Loucy (cell line): Measurements from ENCODE around the gene FHAD1.

ENCODE experiments used
- H2AFZ ChIP-seq: fragments of 200-600 bp; sonication (generic); 2 replicates; pipeline ENCODE4 v1.6.0; 2016; ENCODE audit warnings: antibody characterized with exemption, mild to moderate bottlenecking, low read length, moderate library complexity
- H3F3A ChIP-seq: fragments of 200-600 bp; 2 replicates; pipeline ENCODE4 v1.6.0; 2016; ENCODE audit warnings: antibody characterized with exemption, low read depth, mild to moderate bottlenecking
- H3K27me3 ChIP-seq: fragments of 200-600 bp; sonication (generic); 2 replicates; pipeline ENCODE4 v1.6.1; 2014; ENCODE audit warnings: low read length, mild to moderate bottlenecking; ENCODE audit not compliant: insufficient read depth, poor library complexity, severe bottlenecking
- H3K36me3 ChIP-seq: fragments of 200-600 bp; sonication (generic); 2 replicates; pipeline ENCODE4 v1.6.1; 2016; ENCODE audit warnings: low read length; ENCODE audit not compliant: insufficient read depth
- H3K4me1 ChIP-seq: fragments of 200-600 bp; sonication (generic); 2 replicates; pipeline ENCODE4 v1.5.1; 2014; ENCODE audit warnings: low read length, mild to moderate bottlenecking; ENCODE audit not compliant: insufficient read depth, poor library complexity, severe bottlenecking
- H3K4me2 ChIP-seq: fragments of 200-600 bp; sonication (generic); 2 replicates; pipeline ENCODE4 v1.6.0; 2014; ENCODE audit warnings: antibody characterized with exemption, low read length, low read depth, mild to moderate bottlenecking; ENCODE audit not compliant: poor library complexity, severe bottlenecking
- H3K4me3 ChIP-seq: fragments of 200-600 bp; sonication (generic); 2 replicates; pipeline ENCODE4 v1.5.1; 2014; ENCODE audit warnings: low read length, mild to moderate bottlenecking, mixed read lengths; ENCODE audit not compliant: poor library complexity, severe bottlenecking
- H3K79me2 ChIP-seq: fragments of 200-600 bp; sonication (generic); 2 replicates; pipeline ENCODE4 v1.6.1; 2014; ENCODE audit warnings: low read length; ENCODE audit not compliant: insufficient read depth
- H3K9ac ChIP-seq: fragments of 200-600 bp; sonication (generic); 2 replicates; pipeline ENCODE4 v1.6.0; 2014; ENCODE audit warnings: mild to moderate bottlenecking, low read depth, low read length, moderate library complexity; ENCODE audit not compliant: poor library complexity, severe bottlenecking
- H3K9me2 ChIP-seq: fragments of 200-600 bp; sonication (generic); replicated peaks from 2 replicates; pipeline ENCODE4 v1.6.1; 2016; ENCODE audit warnings: low read depth, low read length, mixed read lengths
- H3K9me3 ChIP-seq: fragments of 200-600 bp; sonication (generic); 2 replicates; pipeline ENCODE4 v1.6.1; 2014; ENCODE audit warnings: mild to moderate bottlenecking, antibody characterized with exemption, low read length, low read depth; ENCODE audit not compliant: insufficient read depth
- H4K20me1 ChIP-seq: fragments of 200-600 bp; sonication (generic); 2 replicates; pipeline ENCODE4 v1.6.0; 2014; ENCODE audit warnings: antibody characterized with exemption, low read length, mild to moderate bottlenecking; ENCODE audit not compliant: insufficient read depth, poor library complexity, severe bottlenecking
- EZH2phosphoT487 ChIP-seq: fragments of 200-600 bp; IDR thresholded peaks from 2 replicates; pipeline ENCODE4 v1.6.1; 2018; ENCODE audit warnings: antibody characterized with exemption, mild to moderate bottlenecking, moderate library complexity, borderline replicate concordance
- TF ChIP-seq, protein P1 (sequence below): fragments of 200-600 bp; sonication (generic); conservative IDR thresholded peaks from 2 replicates; pipeline ENCODE4 v1.5.1; 2014; ENCODE audit warnings: mild to moderate bottlenecking, antibody characterized with exemption, low read length

The FHAD1 gene

DNA sequence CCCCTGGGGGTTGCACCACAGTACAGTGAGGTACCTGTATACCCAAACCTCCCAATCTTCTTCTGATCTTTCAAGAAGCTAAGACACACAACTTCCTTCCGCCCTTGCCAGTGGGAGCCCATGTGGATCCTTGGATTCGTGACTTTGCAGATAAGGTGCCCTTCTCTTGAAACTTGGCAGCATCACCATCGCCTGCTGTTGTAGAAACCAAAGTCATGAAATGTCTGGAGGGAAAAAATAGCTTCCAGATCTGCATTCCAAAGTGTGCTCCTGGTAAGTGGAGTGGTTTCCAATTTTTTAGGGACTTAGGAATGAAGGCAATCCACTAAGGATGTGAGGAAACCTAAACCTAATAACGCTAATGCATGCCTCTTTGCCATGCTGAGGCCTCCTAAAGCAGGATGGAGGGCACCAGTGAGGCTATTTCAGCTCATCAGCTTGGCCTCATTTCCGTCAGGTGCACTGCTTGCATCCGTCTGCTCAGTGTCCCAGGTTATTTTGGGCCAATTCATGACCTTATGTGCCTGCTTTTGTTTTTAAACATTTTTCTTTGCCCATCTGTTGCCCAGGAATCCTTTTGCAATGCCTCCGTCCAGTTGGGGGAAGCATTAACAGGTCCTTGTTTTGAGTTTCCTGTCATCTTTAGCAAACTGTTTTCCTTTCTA is 154.5 kb downstream of the FHAD1 start:
- H3K4me2 ChIP-seq: no peak overlapping the region

GRCh38 chr1:15402809-15403450 is 155.9 kb downstream of the FHAD1 start:
- Histone ChIP-seq H4K20me1 (no peaks in the 10 kb centered on the region), H3K9me2 (no peaks in the 10 kb centered on the region), H3K79me2 (no peaks in the 10 kb centered on the region), H3F3A (no peaks in the 10 kb centered on the region; the same call in 1 of the 2 replicates), H3K9ac (no peak overlapping the region), H3K36me3 (no peaks in the 10 kb centered on the region), H3K4me2 (no peak overlapping the region), H3K27me3 (no peaks in the 10 kb centered on the region), H3K4me1 (no peaks in the 10 kb centered on the region), H3K9me3 (no peaks in the 10 kb centered on the region), H3K4me3 (no peak overlapping the region), H2AFZ (no peak overlapping the region)
- no peak for TF ChIP-seq EZH2phosphoT487
- TF ChIP-seq, protein P1, sequence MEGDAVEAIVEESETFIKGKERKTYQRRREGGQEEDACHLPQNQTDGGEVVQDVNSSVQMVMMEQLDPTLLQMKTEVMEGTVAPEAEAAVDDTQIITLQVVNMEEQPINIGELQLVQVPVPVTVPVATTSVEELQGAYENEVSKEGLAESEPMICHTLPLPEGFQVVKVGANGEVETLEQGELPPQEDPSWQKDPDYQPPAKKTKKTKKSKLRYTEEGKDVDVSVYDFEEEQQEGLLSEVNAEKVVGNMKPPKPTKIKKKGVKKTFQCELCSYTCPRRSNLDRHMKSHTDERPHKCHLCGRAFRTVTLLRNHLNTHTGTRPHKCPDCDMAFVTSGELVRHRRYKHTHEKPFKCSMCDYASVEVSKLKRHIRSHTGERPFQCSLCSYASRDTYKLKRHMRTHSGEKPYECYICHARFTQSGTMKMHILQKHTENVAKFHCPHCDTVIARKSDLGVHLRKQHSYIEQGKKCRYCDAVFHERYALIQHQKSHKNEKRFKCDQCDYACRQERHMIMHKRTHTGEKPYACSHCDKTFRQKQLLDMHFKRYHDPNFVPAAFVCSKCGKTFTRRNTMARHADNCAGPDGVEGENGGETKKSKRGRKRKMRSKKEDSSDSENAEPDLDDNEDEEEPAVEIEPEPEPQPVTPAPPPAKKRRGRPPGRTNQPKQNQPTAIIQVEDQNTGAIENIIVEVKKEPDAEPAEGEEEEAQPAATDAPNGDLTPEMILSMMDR: no peak

More for the DNA sequence above, 154.5 kb downstream of the FHAD1 start:
- no peaks in the 10 kb centered on the region for H3K36me3 ChIP-seq
- TF ChIP-seq EZH2phosphoT487: no peak
- TF ChIP-seq, protein P1: no peak
- H3K79me2 ChIP-seq: no peaks in the 10 kb centered on the region
- no peaks in the 10 kb centered on the region for H3F3A ChIP-seq
- H3K4me3 ChIP-seq: no peak overlapping the region
- H3K9ac ChIP-seq: no peak overlapping the region
- H3K27me3 ChIP-seq: no peaks in the 10 kb centered on the region
- no peaks in the 10 kb centered on the region for H3K4me1 ChIP-seq
- no peak overlapping the region; the same call in 1 of the 2 replicates for H2AFZ ChIP-seq
- no peaks in the 10 kb centered on the region for H3K9me2 ChIP-seq
- H3K9me3 ChIP-seq: no peaks in the 10 kb centered on the region
- H4K20me1 ChIP-seq: no peaks in the 10 kb centered on the region

DNA sequence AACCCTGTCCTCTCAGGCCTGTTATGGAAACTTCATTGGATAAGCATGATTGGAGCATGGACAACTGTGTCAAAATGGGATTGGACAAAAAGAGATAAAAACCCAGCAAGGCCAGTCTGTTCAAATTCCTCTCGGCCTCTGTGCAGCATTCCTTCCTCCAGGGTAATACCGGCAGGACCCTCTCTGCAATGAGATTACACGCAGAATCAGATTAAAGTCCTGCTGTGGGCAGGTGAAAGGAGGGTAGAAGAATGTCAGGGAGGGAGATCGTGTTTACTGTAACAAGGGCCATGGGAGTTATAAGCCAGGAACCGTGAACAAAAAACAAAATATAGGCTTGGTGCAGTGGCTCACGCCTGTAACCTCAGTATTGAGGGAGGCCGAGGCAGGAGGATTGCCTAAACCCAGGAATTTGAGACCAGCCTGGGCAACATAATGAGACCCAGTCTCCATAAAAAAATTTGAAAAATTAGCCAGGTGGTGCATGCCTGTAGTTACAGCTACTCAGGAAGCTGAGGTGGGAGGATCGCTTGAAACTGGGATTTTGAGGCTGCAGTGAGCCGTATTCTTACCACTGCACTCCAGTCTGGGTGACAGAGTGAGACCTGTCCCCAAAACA is 157.0 kb downstream of the FHAD1 start:
- no peaks in the 10 kb centered on the region for H3K9me3 ChIP-seq
- TF ChIP-seq EZH2phosphoT487: no peak
- TF ChIP-seq, protein P1: no peak
- H2AFZ ChIP-seq: no peak overlapping the region

More for the DNA sequence above, 157.0 kb downstream of the FHAD1 start:
- H3K79me2 ChIP-seq: no peaks in the 10 kb centered on the region
- H3K9ac ChIP-seq: no peak overlapping the region
- H4K20me1 ChIP-seq: no peaks in the 10 kb centered on the region
- peaks cover 5% of the 10 kb centered on the region; the same call in 1 of the 2 replicates for H3F3A ChIP-seq
- H3K4me1 ChIP-seq: peaks cover 2% of the 10 kb centered on the region
- H3K4me2 ChIP-seq: no peak overlapping the region
- no peaks in the 10 kb centered on the region for H3K27me3 ChIP-seq
- no peak overlapping the region for H3K4me3 ChIP-seq
- H3K36me3 ChIP-seq: no peaks in the 10 kb centered on the region
- no peaks in the 10 kb centered on the region for H3K9me2 ChIP-seq
